Left ventricle myocardium inferior (tissue), 1 donor: ENCODE measurements around the gene HDAC11. TPM values are rescaled to one million over a fixed set of nuclear protein-coding genes. Genes with fewer than 3 reads are reported as not detected.

Experiments used
- DNase-seq: peaks from one replicate; pipeline ENCODE4 v3.0.0-alpha.2; 2020
- H3K27ac ChIP-seq: fragments of 200-600 bp; replicated peaks from 2 replicates; pipeline ENCODE4 v1.8.0; 2021
- H3K27me3 ChIP-seq: fragments of 200-600 bp; 2 replicates; pipeline ENCODE4 v1.8.0; 2021; ENCODE audit warnings: low read depth
- H3K36me3 ChIP-seq: fragments of 200-600 bp; 2 replicates; pipeline ENCODE4 v1.8.0; 2021
- H3K4me1 ChIP-seq: fragments of 200-600 bp; 2 replicates; pipeline ENCODE4 v1.8.0; 2021
- H3K4me3 ChIP-seq: fragments of 200-600 bp; 2 replicates; pipeline ENCODE4 v1.8.0; 2021; ENCODE audit warnings: mild to moderate bottlenecking, moderate library complexity
- H3K9me3 ChIP-seq: fragments of 200-600 bp; replicated peaks from 2 replicates; pipeline ENCODE4 v1.8.0; 2021
- CTCF ChIP-seq: fragments of 200-600 bp; IDR thresholded peaks from 2 replicates; pipeline ENCODE4 v1.8.0; 2021; ENCODE audit warnings: antibody characterized with exemption, mild to moderate bottlenecking, borderline replicate concordance
- intact Hi-C: fragments of 100-400 bp; cut with micrococcal nuclease; formaldehyde crosslinking; loops from one replicate; pipeline ENCODE4 v1.11.0; 2022
- total RNA-seq: library from RNA; stranded (reverse); fragmentation: NEBNext Ultra II Directional; extraction: Animal tissue kit (Norgen Biotek cat#: 25700); gene quantifications from one replicate; pipeline ENCODE4 v1.2.1, GENCODE V29; 2021
- donor health status: DM: no; HTN: yes; CAD: no; lungs with severe emphysema.

The HDAC11 gene
- total RNA-seq, 1 donor from 2014 or later = 34.3 TPM

- Histone ChIP-seq H3K36me3 (no peaks in the 10 kb centered on the region), H3K27me3 (peaks cover 42% of the 10 kb centered on the region), H3K9me3 (no peaks in the 10 kb centered on the region), H3K4me3 (no peak overlapping the region), H3K27ac (peak overlapping the region; percentile 71), H3K4me1 (peaks cover 16% of the 10 kb centered on the region)
- peak; percentile 52 for DNase-seq
- no peak for TF ChIP-seq CTCF
- intact Hi-C loops = no loop called here
These were observed 52.0 kb downstream of the HDAC11 start for GRCh38 chr3:13532085-13532484.

GRCh38 chr3:13532631-13533030 lies 52.5 kb downstream of the HDAC11 start:
- TF ChIP-seq CTCF = no peak
- no peak overlapping the region for H3K4me3 ChIP-seq
- peaks cover 19% of the 10 kb centered on the region for H3K4me1 ChIP-seq
- peaks cover 45% of the 10 kb centered on the region for H3K27me3 ChIP-seq
- peak overlapping the region; percentile 71 for H3K27ac ChIP-seq
- no peak for DNase-seq
- no peaks in the 10 kb centered on the region for H3K36me3 ChIP-seq
- intact Hi-C loops = no loop called here
- no peaks in the 10 kb centered on the region for H3K9me3 ChIP-seq

GRCh38 chr3:13533885-13534301 lies 53.8 kb downstream of the HDAC11 start:
- DNase-seq = no peak
- H3K36me3 ChIP-seq = no peaks in the 10 kb centered on the region
- H3K27ac ChIP-seq = no peak overlapping the region
- peaks cover 18% of the 10 kb centered on the region for H3K4me1 ChIP-seq
- intact Hi-C loops = no loop called here
- no peak for TF ChIP-seq CTCF
- peaks cover 47% of the 10 kb centered on the region for H3K27me3 ChIP-seq
- no peaks in the 10 kb centered on the region for H3K9me3 ChIP-seq
- H3K4me3 ChIP-seq = no peak overlapping the region

GRCh38 chr3:13535526-13535875 lies 55.4 kb downstream of the HDAC11 start:
- Histone ChIP-seq H3K27ac (no peak overlapping the region), H3K36me3 (no peaks in the 10 kb centered on the region), H3K4me3 (no peak overlapping the region), H3K9me3 (no peaks in the 10 kb centered on the region), H3K4me1 (peaks cover 22% of the 10 kb centered on the region), H3K27me3 (peaks cover 32% of the 10 kb centered on the region)
- TF ChIP-seq CTCF = no peak
- intact Hi-C loops = no loop called here
- DNase-seq = no peak

GRCh38 chr3:13535905-13536304 lies 55.8 kb downstream of the HDAC11 start:
- DNase-seq = no peak
- TF ChIP-seq CTCF = no peak

GRCh38 chr3:13536432-13536831 lies 56.3 kb downstream of the HDAC11 start:
- peaks cover 1% of the 10 kb centered on the region for H3K9me3 ChIP-seq
- H3K27me3 ChIP-seq = peaks cover 35% of the 10 kb centered on the region
- no peak for DNase-seq
- peak overlapping the region; percentile 33 for H3K27ac ChIP-seq
- no peaks in the 10 kb centered on the region for H3K36me3 ChIP-seq
- H3K4me3 ChIP-seq = no peak overlapping the region
- peaks cover 22% of the 10 kb centered on the region for H3K4me1 ChIP-seq
- TF ChIP-seq CTCF = no peak
- intact Hi-C loops = no loop called here

More at GRCh38 chr3:13535905-13536304, 55.8 kb downstream of the HDAC11 start:
- Histone ChIP-seq H3K36me3 (no peaks in the 10 kb centered on the region), H3K9me3 (no peaks in the 10 kb centered on the region), H3K27ac (no peak overlapping the region), H3K4me3 (no peak overlapping the region), H3K27me3 (peaks cover 32% of the 10 kb centered on the region), H3K4me1 (peaks cover 22% of the 10 kb centered on the region)
- intact Hi-C loops = no loop called here
